ENCODE results near the gene SPP2. TPM values are rescaled to one million over a fixed set of nuclear protein-coding genes. Genes with fewer than 3 reads are reported as not detected.

The SPP2 gene
- not detected in 2 replicates for total RNA-seq

GRCh38 chr2:234050455-234051135, at the start of gene SPP2:
SPP2 (plus strand) TSS chr2:234050702; CDS start chr2:234050787, 85 bp downstream.
- H3K4me3 Mint-ChIP-seq, result no peak within 1 kb of the TSS
- no peaks in the 10 kb centered on the region for H3K4me1 Mint-ChIP-seq (ENCODE audit: low read depth)
- H3K27me3 Mint-ChIP-seq (ENCODE audit: insufficient read depth), result peaks cover 19% of the 10 kb centered on the region
- intact Hi-C loops (cut with micrococcal nuclease), result no loop called here
- DNase-seq (ENCODE audit: low spot score), result no peak
- no peaks in the 10 kb centered on the region for H3K9me3 Mint-ChIP-seq
- no peaks in the 10 kb centered on the region for H3K36me3 Mint-ChIP-seq (ENCODE audit: low read depth)
- H3K27ac Mint-ChIP-seq, result no peak within 1 kb of the TSS

GRCh38 chr2:234001380-234002160, 48.9 kb upstream of the SPP2 start:
- peak; percentile 23 for DNase-seq (ENCODE audit: low spot score)
- Mint-ChIP-seq H3K36me3 (ENCODE audit: low read depth) (peaks cover 2% of the 10 kb centered on the region), H3K9me3 (no peaks in the 10 kb centered on the region), H3K4me3 (peak overlapping the region; percentile 13), H3K4me1 (ENCODE audit: low read depth) (peaks cover 14% of the 10 kb centered on the region), H3K27ac (peak overlapping the region; percentile 46), H3K27me3 (ENCODE audit: insufficient read depth) (peaks cover 18% of the 10 kb centered on the region)
- intact Hi-C loops (cut with micrococcal nuclease), result loop anchor here (1.0 to 5.0 kb wide), 3 partner anchors 11 to 101 kb away; no protein-coding TSS in a partner anchor

GRCh38 chr2:234002281-234002680, 48.2 kb upstream of the SPP2 start:
- no peak overlapping the region for H3K4me3 Mint-ChIP-seq
- DNase-seq (ENCODE audit: low spot score), result no peak
- no peak overlapping the region for H3K27ac Mint-ChIP-seq
- H3K4me1 Mint-ChIP-seq (ENCODE audit: low read depth), result peaks cover 13% of the 10 kb centered on the region
- peaks cover 22% of the 10 kb centered on the region for H3K27me3 Mint-ChIP-seq (ENCODE audit: insufficient read depth)
- intact Hi-C loops (cut with micrococcal nuclease), result loop anchor here (5.0 kb wide), 1 partner anchor 100 kb away; no protein-coding TSS in a partner anchor
- peaks cover 2% of the 10 kb centered on the region for H3K36me3 Mint-ChIP-seq (ENCODE audit: low read depth)
- H3K9me3 Mint-ChIP-seq, result no peaks in the 10 kb centered on the region

GRCh38 chr2:234003972-234004617, 46.4 kb upstream of the SPP2 start:
- Mint-ChIP-seq H3K4me3 (no peak overlapping the region), H3K27ac (no peak overlapping the region), H3K36me3 (ENCODE audit: low read depth) (peaks cover 2% of the 10 kb centered on the region), H3K4me1 (ENCODE audit: low read depth) (peaks cover 13% of the 10 kb centered on the region), H3K9me3 (no peaks in the 10 kb centered on the region), H3K27me3 (ENCODE audit: insufficient read depth) (peaks cover 30% of the 10 kb centered on the region)
- intact Hi-C loops (cut with micrococcal nuclease), result loop anchor here (5.0 kb wide), 1 partner anchor 98 kb away; no protein-coding TSS in a partner anchor
- no peak for DNase-seq (ENCODE audit: low spot score)

GRCh38 chr2:234005126-234005525, 45.4 kb upstream of the SPP2 start:
- peaks cover 2% of the 10 kb centered on the region for H3K36me3 Mint-ChIP-seq (ENCODE audit: low read depth)
- intact Hi-C loops (cut with micrococcal nuclease), result no loop called here
- no peak for DNase-seq (ENCODE audit: low spot score)
- peaks cover 35% of the 10 kb centered on the region for H3K27me3 Mint-ChIP-seq (ENCODE audit: insufficient read depth)
- no peaks in the 10 kb centered on the region for H3K9me3 Mint-ChIP-seq
- H3K27ac Mint-ChIP-seq, result no peak overlapping the region
- H3K4me3 Mint-ChIP-seq, result no peak overlapping the region
- peaks cover 13% of the 10 kb centered on the region for H3K4me1 Mint-ChIP-seq (ENCODE audit: low read depth)

- DNase-seq (ENCODE audit: low spot score), result no peak
- H3K4me3 Mint-ChIP-seq, result no peak overlapping the region
- H3K27ac Mint-ChIP-seq, result no peak overlapping the region
- H3K36me3 Mint-ChIP-seq (ENCODE audit: low read depth), result peaks cover 2% of the 10 kb centered on the region
- intact Hi-C loops (cut with micrococcal nuclease), result no loop called here
- no peaks in the 10 kb centered on the region for H3K9me3 Mint-ChIP-seq
- H3K4me1 Mint-ChIP-seq (ENCODE audit: low read depth), result peaks cover 6% of the 10 kb centered on the region
- H3K27me3 Mint-ChIP-seq (ENCODE audit: insufficient read depth), result peaks cover 40% of the 10 kb centered on the region
Observed at GRCh38 chr2:234006501-234006900, 44.0 kb upstream of the SPP2 start.

GRCh38 chr2:234014427-234014826, 36.1 kb upstream of the SPP2 start:
- H3K27me3 Mint-ChIP-seq (ENCODE audit: insufficient read depth), result peaks cover 57% of the 10 kb centered on the region
- no peak overlapping the region for H3K27ac Mint-ChIP-seq
- intact Hi-C loops (cut with micrococcal nuclease), result no loop called here
- no peak overlapping the region for H3K4me3 Mint-ChIP-seq
- DNase-seq (ENCODE audit: low spot score), result no peak
- peaks cover 1% of the 10 kb centered on the region for H3K36me3 Mint-ChIP-seq (ENCODE audit: low read depth)
- H3K9me3 Mint-ChIP-seq, result no peaks in the 10 kb centered on the region
- H3K4me1 Mint-ChIP-seq (ENCODE audit: low read depth), result no peaks in the 10 kb centered on the region

GRCh38 chr2:234015861-234016260, 34.6 kb upstream of the SPP2 start:
- Mint-ChIP-seq H3K27ac (no peak overlapping the region), H3K9me3 (no peaks in the 10 kb centered on the region)

GRCh38 chr2:234019896-234020295, 30.6 kb upstream of the SPP2 start:
- no peak overlapping the region for H3K4me3 Mint-ChIP-seq
- H3K9me3 Mint-ChIP-seq, result peaks cover 12% of the 10 kb centered on the region
- intact Hi-C loops (cut with micrococcal nuclease), result no loop called here
- no peak for DNase-seq (ENCODE audit: low spot score)
- no peak overlapping the region for H3K27ac Mint-ChIP-seq
- H3K4me1 Mint-ChIP-seq (ENCODE audit: low read depth), result no peaks in the 10 kb centered on the region
- peaks cover 44% of the 10 kb centered on the region for H3K27me3 Mint-ChIP-seq (ENCODE audit: insufficient read depth)
- H3K36me3 Mint-ChIP-seq (ENCODE audit: low read depth), result peaks cover 3% of the 10 kb centered on the region

More at GRCh38 chr2:234015861-234016260, 34.6 kb upstream of the SPP2 start:
- Mint-ChIP-seq H3K4me1 (ENCODE audit: low read depth) (no peaks in the 10 kb centered on the region), H3K36me3 (ENCODE audit: low read depth) (peaks cover 1% of the 10 kb centered on the region), H3K4me3 (no peak overlapping the region), H3K27me3 (ENCODE audit: insufficient read depth) (peaks cover 53% of the 10 kb centered on the region)
- intact Hi-C loops (cut with micrococcal nuclease), result no loop called here
- DNase-seq (ENCODE audit: low spot score), result no peak

- H3K4me3 Mint-ChIP-seq, result no peak overlapping the region
- peaks cover 12% of the 10 kb centered on the region for H3K9me3 Mint-ChIP-seq
- peaks cover 3% of the 10 kb centered on the region for H3K36me3 Mint-ChIP-seq (ENCODE audit: low read depth)
- no peak overlapping the region for H3K27ac Mint-ChIP-seq
- H3K4me1 Mint-ChIP-seq (ENCODE audit: low read depth), result peaks cover 3% of the 10 kb centered on the region
- intact Hi-C loops (cut with micrococcal nuclease), result no loop called here
- no peak for DNase-seq (ENCODE audit: low spot score)
- peaks cover 42% of the 10 kb centered on the region for H3K27me3 Mint-ChIP-seq (ENCODE audit: insufficient read depth)
Observed at GRCh38 chr2:234020332-234020731, 30.2 kb upstream of the SPP2 start.

- H3K4me3 Mint-ChIP-seq, result no peak overlapping the region
- peaks cover 24% of the 10 kb centered on the region for H3K4me1 Mint-ChIP-seq (ENCODE audit: low read depth)
- peaks cover 23% of the 10 kb centered on the region for H3K27me3 Mint-ChIP-seq (ENCODE audit: insufficient read depth)
- intact Hi-C loops (cut with micrococcal nuclease), result no loop called here
- peaks cover 12% of the 10 kb centered on the region for H3K9me3 Mint-ChIP-seq
- no peak overlapping the region for H3K27ac Mint-ChIP-seq
- DNase-seq (ENCODE audit: low spot score), result no peak
- peaks cover 3% of the 10 kb centered on the region for H3K36me3 Mint-ChIP-seq (ENCODE audit: low read depth)
Observed at GRCh38 chr2:234022424-234022823, 28.1 kb upstream of the SPP2 start.

- no peak for DNase-seq (ENCODE audit: low spot score)
- intact Hi-C loops (cut with micrococcal nuclease), result no loop called here
- Mint-ChIP-seq H3K4me1 (ENCODE audit: low read depth) (peaks cover 29% of the 10 kb centered on the region), H3K4me3 (no peak overlapping the region), H3K36me3 (ENCODE audit: low read depth) (peaks cover 3% of the 10 kb centered on the region), H3K9me3 (peaks cover 12% of the 10 kb centered on the region), H3K27me3 (ENCODE audit: insufficient read depth) (peaks cover 17% of the 10 kb centered on the region), H3K27ac (no peak overlapping the region)
Observed at GRCh38 chr2:234024304-234024703, 26.2 kb upstream of the SPP2 start.

- peak overlapping the region; percentile 57 for H3K4me3 Mint-ChIP-seq
- DNase-seq (ENCODE audit: low spot score), result no peak
- H3K9me3 Mint-ChIP-seq, result peaks cover 12% of the 10 kb centered on the region
- peaks cover 13% of the 10 kb centered on the region for H3K27me3 Mint-ChIP-seq (ENCODE audit: insufficient read depth)
- intact Hi-C loops (cut with micrococcal nuclease), result no loop called here
- peaks cover 29% of the 10 kb centered on the region for H3K4me1 Mint-ChIP-seq (ENCODE audit: low read depth)
- H3K27ac Mint-ChIP-seq, result no peak overlapping the region
- peaks cover 3% of the 10 kb centered on the region for H3K36me3 Mint-ChIP-seq (ENCODE audit: low read depth)
Observed at GRCh38 chr2:234025466-234025865, 25.0 kb upstream of the SPP2 start.
